ENCODE measurements around the gene VPS37B. TPM values are rescaled to one million over a fixed set of nuclear protein-coding genes. Genes with fewer than 3 reads are reported as not detected.
"Not testable (repeated sequence)": the region's sequence is repeated elsewhere in the genome, so short reads cannot be mapped to it uniquely, and the experiment has no call there.

Gene VPS37B, protein sequence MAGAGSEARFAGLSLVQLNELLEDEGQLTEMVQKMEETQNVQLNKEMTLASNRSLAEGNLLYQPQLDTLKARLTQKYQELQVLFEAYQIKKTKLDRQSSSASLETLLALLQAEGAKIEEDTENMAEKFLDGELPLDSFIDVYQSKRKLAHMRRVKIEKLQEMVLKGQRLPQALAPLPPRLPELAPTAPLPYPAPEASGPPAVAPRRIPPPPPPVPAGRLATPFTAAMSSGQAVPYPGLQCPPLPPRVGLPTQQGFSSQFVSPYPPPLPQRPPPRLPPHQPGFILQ
- 8.4 TPM for polyA plus RNA-seq (2013, experiment 1 of 2)
- polyA plus RNA-seq (2013, experiment 2 of 2), result 10.7 TPM

DNA sequence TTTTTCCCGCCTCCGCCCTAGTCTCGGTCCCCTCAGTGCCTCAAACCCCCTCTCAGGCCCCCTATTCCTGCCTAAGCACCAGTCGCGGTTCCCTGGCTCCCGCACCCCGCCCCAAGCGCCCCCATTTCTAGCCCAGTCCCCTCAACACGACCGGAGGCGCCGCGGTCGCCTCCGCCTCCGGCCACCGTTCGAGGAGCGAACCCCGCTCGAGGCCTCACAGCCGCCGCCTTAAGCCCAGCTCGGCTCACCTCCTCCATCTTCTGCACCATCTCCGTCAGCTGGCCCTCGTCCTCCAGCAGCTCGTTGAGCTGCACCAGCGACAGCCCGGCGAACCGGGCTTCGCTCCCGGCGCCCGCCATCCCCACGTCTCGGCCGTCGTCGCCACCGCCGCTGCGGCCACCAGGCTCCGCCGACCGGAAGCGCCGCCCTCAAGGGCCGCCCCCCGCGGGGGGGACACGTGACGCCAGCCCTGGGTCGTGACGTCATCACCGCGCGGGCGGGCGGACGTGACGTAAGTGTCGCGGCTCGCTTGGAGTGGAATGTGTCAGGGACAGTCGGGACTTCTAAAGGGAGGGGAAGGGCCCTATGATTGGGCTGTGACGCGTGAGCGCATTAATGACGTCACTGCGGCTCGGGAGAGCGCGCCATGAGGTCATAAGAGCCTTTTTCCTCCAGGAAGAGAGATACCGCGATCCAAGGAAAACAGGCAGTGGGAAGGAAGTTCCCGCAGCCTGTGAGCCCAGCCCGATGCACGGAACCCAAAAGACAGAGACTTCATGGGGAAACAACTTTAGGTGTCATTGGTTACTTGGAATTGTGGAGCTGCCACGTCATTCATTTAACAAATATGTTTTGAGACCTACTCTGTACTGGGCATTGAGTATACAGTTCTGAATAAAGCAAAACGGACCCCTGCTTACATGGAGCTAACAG, at the start of gene VPS37B:
Gene VPS37B, minus strand, starts transcription at position 421 of the 933 bp plus-strand sequence. Its CDS starts 62 bp downstream, at position 359.
- H3K27ac ChIP-seq (ENCODE audit: low read depth, low read length), result no peak within 1 kb of the TSS
- peaks cover 46% of the 10 kb centered on the region for H3K27me3 ChIP-seq (ENCODE audit: insufficient read depth, low read length)
- H3K9ac ChIP-seq (ENCODE audit: low read depth, low read length), result peak within 1 kb of the TSS; percentile 75
- peak within 1 kb of the TSS; percentile 69 for H3K4me3 ChIP-seq (ENCODE audit: low read length)
- WGBS, result 15% methylated on average over 81 of the region's 81 CpGs
- peaks cover 31% of the 10 kb centered on the region for H3K4me1 ChIP-seq (ENCODE audit: insufficient read depth, low read length)
- H3K36me3 ChIP-seq (ENCODE audit: insufficient read depth, low read length), result no peaks in the 10 kb centered on the region; the same call in 1 of the 2 replicates
- no peaks in the 10 kb centered on the region for H3K9me3 ChIP-seq (ENCODE audit: insufficient read depth, low read depth, low read length)

DNA sequence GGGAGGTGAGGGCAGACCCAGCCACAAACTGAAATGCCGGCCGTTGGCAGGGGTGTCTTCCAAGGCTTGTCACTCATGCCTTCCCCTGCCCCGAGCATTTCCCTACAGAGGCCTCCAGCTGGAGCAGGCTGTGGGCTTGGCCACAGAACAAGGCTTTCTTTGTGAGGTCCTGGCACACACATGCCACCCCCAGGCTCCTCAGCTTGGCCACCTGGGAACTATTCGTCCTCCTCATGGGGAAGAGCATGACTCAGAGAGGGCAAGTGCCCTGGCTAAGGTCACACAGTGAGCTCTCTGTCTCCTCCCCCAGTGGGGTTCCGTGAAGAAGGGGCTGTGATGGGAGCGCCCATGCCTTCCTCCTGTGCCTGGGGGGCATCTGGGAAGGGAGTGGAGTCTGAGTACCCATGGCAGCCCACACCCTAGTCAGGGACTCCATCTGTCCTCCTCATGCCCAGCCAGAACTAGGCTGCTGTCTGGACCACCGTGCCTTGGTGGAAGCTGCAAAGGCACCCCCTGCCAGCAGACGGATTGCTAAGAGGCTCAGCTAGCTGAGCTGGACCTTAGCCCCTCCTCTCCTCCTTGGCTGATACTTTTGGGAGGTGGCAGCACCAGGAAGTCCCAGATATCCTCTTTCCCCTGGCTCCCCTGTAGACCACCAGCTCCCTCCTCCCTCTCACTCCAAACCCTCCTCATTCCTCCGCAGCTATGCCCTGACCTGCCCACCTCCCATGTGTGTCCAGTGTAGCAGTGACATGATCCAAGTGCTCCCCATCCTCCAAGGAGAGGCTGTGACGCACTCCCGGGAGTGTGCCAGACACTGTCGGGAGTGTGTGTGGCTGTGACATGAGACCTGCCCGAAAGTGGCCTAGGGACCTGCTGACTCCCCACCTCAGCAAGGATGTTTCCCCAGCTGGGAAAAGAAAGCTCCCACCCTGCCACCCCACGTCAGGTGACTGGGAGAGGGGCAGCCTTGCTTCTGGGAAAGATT, 49.0 kb upstream of the VPS37B start:
- Histone ChIP-seq H3K9ac (ENCODE audit: low read depth, low read length) (no peak overlapping the region), H3K4me1 (ENCODE audit: insufficient read depth, low read length) (no peaks in the 10 kb centered on the region), H3K36me3 (ENCODE audit: insufficient read depth, low read length) (no peaks in the 10 kb centered on the region), H3K4me3 (ENCODE audit: low read length) (no peak overlapping the region), H3K9me3 (ENCODE audit: insufficient read depth, low read depth, low read length) (no peaks in the 10 kb centered on the region), H3K27ac (ENCODE audit: low read depth, low read length) (no peak overlapping the region), H3K27me3 (ENCODE audit: insufficient read depth, low read length) (no peaks in the 10 kb centered on the region)
- 76% methylated on average over 14 of the region's 14 CpGs for whole genome bisulfite sequencing

DNA sequence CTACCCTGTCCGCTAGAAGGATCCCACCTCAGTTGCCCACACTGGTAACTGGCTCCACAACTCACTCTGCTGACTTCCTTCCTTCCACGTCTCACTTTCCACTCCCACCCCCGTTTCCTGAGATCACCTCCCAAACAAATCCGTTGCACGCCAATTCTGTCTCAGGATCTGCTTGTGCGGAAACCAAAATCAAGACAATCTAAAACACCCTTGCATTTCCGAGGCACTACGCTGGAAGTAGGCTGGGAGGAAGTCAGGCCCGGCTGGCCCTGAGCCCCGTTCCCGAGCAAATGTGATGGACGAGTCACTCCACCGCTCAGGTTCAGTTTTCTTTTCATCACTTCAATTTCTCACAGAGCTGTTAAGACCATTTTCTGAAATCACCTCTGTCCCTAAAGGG, 47.3 kb upstream of the VPS37B start:
- no peak overlapping the region for H3K4me3 ChIP-seq (ENCODE audit: low read length)
- no peaks in the 10 kb centered on the region for H3K4me1 ChIP-seq (ENCODE audit: insufficient read depth, low read length)
- no peaks in the 10 kb centered on the region for H3K9me3 ChIP-seq (ENCODE audit: insufficient read depth, low read depth, low read length)
- H3K36me3 ChIP-seq (ENCODE audit: insufficient read depth, low read length), result no peaks in the 10 kb centered on the region
- WGBS, result 89% methylated on average over 13 of the region's 13 CpGs
- no peak overlapping the region for H3K9ac ChIP-seq (ENCODE audit: low read depth, low read length)
- H3K27ac ChIP-seq (ENCODE audit: low read depth, low read length), result no peak overlapping the region
- H3K27me3 ChIP-seq (ENCODE audit: insufficient read depth, low read length), result no peaks in the 10 kb centered on the region

DNA sequence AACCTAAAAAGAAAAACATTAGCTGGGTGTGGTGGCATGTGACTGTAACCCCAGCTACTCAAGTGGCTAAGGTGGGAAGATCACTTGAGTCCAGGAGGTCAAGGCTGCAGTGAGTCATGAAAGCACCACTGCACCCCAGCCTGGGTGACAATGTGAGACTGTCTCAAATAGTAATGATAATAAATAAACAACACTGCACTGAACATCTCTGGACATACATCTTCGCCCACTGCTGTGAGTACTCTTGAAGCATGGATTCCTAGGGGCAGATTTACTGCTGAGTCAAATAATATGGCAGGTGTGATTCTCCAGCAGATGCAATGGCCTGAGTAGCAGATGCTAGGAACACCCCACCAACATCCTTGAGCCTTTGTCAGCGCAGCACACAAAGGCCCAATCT, 46.7 kb upstream of the VPS37B start:
- Histone ChIP-seq H3K27me3 (ENCODE audit: insufficient read depth, low read length) (no peaks in the 10 kb centered on the region), H3K27ac (ENCODE audit: low read depth, low read length) (no peak overlapping the region), H3K4me3 (ENCODE audit: low read length) (no peak overlapping the region), H3K4me1 (ENCODE audit: insufficient read depth, low read length) (no peaks in the 10 kb centered on the region), H3K9me3 (ENCODE audit: insufficient read depth, low read depth, low read length) (no peaks in the 10 kb centered on the region), H3K9ac (ENCODE audit: low read depth, low read length) (no peak overlapping the region), H3K36me3 (ENCODE audit: insufficient read depth, low read length) (no peaks in the 10 kb centered on the region)
- WGBS, result 97% methylated on average over 2 of the region's 2 CpGs

DNA sequence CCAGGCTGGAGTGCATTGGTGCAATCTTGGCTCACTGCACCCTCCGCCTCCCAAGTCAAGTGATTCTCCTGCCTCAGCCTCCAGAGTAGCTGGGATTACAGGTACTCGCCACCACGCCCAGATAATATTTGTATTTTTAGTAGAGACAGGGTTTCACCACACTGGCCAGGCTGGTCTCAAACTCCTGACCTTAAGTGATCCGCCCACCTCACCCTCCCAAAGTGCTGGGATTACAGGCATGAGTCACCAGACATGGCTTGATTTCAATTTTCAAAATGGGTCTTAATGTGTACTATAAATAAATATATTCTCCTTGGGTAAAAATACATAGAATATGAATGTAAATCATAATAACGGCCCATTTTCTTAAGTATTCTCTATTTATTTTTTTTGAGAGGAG, 45.4 kb upstream of the VPS37B start:
- H3K27me3 ChIP-seq (ENCODE audit: insufficient read depth, low read length); H3K4me3 ChIP-seq (ENCODE audit: low read length); H3K9ac ChIP-seq (ENCODE audit: low read depth, low read length); H3K9me3 ChIP-seq (ENCODE audit: insufficient read depth, low read depth, low read length); H3K36me3 ChIP-seq (ENCODE audit: insufficient read depth, low read length); H3K4me1 ChIP-seq (ENCODE audit: insufficient read depth, low read length); H3K27ac ChIP-seq (ENCODE audit: low read depth, low read length): not testable (repeated sequence)
- WGBS, result 98% methylated on average over 4 of the region's 5 CpGs

DNA sequence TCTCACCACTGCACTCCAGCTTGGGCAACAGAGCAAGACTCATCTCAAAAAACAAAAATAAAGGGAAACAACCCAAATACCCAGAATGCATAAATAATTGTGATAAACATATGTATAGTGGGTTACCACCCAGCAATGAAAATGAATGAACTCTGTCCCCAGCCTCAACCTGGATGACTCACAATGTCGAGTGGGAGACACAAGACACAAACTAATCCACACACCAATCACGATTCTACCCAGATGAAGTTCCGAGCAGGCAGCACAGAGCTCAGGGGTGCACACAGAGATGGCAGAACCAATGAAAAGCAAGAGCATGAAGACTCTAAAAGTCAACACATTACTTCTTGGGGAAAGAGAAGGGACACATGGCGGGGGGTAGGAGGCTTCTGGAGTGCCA, 43.2 kb upstream of the VPS37B start:
- Histone ChIP-seq H3K4me3 (ENCODE audit: low read length) (no peak overlapping the region), H3K36me3 (ENCODE audit: insufficient read depth, low read length) (no peaks in the 10 kb centered on the region), H3K27ac (ENCODE audit: low read depth, low read length) (no peak overlapping the region), H3K4me1 (ENCODE audit: insufficient read depth, low read length) (no peaks in the 10 kb centered on the region), H3K27me3 (ENCODE audit: insufficient read depth, low read length) (no peaks in the 10 kb centered on the region), H3K9ac (ENCODE audit: low read depth, low read length) (no peak overlapping the region), H3K9me3 (ENCODE audit: insufficient read depth, low read depth, low read length) (no peaks in the 10 kb centered on the region)
- WGBS, result 92% methylated on average over 4 of the region's 4 CpGs

DNA sequence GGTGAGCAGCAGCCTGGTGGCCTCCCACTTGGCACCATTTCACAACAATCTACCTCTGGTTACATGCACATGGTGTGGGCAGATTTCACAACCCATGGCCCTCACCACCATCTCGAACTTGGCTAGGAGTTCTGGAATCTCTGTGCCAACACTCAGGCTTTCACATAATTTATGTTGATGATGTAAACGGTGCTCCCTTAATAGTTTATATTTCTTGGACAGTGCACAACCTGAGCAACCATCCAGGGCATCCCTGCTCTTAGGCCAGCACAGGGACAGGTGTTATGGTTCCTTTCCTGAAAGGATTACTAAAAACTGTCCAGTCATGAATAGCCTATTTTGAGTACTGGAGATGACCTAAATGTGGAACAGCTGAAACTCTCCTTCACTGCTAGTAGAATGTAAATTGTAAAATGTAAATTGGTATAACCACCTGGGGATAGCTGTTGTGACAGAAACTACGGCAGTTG, 41.7 kb upstream of the VPS37B start:
- Histone ChIP-seq H3K27me3 (ENCODE audit: insufficient read depth, low read length) (no peaks in the 10 kb centered on the region), H3K4me1 (ENCODE audit: insufficient read depth, low read length) (no peaks in the 10 kb centered on the region), H3K27ac (ENCODE audit: low read depth, low read length) (no peak overlapping the region), H3K9me3 (ENCODE audit: insufficient read depth, low read depth, low read length) (no peaks in the 10 kb centered on the region), H3K4me3 (ENCODE audit: low read length) (no peak overlapping the region), H3K9ac (ENCODE audit: low read depth, low read length) (no peak overlapping the region), H3K36me3 (ENCODE audit: insufficient read depth, low read length) (no peaks in the 10 kb centered on the region)
- 91% methylated on average over 3 of the region's 3 CpGs for WGBS

DNA sequence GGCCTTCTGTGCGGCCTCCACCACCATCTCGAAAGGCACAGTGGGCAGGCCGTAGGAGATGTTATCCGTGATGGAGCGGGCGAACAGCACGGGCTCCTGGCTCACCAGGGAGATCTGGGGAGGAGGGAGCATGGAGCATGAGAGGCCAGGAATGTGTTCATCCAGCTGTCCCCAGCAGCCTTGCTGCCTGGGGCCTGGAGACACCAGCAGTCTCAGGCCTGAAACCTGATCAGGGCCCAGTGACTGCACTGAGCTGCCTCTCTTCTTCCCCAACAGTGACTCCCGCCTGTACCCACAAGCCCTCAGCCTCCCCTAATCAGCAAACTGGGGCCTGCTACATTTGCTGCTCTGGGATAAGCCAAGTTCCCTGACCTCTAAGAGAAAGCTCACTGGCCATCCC, 39.4 kb upstream of the VPS37B start:
- H3K27ac ChIP-seq (ENCODE audit: low read depth, low read length), result no peak overlapping the region
- H3K9ac ChIP-seq (ENCODE audit: low read depth, low read length), result no peak overlapping the region
- no peaks in the 10 kb centered on the region for H3K27me3 ChIP-seq (ENCODE audit: insufficient read depth, low read length)
- H3K4me1 ChIP-seq (ENCODE audit: insufficient read depth, low read length), result no peaks in the 10 kb centered on the region
- no peak overlapping the region for H3K4me3 ChIP-seq (ENCODE audit: low read length)
- H3K9me3 ChIP-seq (ENCODE audit: insufficient read depth, low read depth, low read length), result no peaks in the 10 kb centered on the region
- WGBS, result 89% methylated on average over 8 of the region's 8 CpGs
- no peaks in the 10 kb centered on the region for H3K36me3 ChIP-seq (ENCODE audit: insufficient read depth, low read length)

DNA sequence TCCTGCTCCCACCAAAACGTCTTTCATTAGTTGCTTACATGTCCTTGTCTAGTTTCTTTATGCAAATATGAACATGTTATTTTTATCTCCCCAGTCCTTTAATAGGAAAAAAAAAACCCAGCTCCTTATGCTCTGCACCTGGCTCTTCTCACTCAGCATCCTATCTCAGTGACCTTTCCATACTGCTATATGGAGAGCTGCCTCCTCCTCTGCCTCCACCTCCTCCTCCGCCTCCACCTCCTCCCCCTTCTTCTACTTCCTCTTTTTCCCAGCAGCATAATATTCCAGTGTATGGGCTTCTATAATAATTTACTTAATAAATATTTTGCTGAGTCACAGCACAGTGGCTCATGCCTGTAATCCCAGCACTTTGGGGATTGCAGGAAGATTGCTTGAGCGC, 38.8 kb upstream of the VPS37B start:
- Histone ChIP-seq H3K4me1 (ENCODE audit: insufficient read depth, low read length) (no peaks in the 10 kb centered on the region), H3K27me3 (ENCODE audit: insufficient read depth, low read length) (no peaks in the 10 kb centered on the region), H3K9ac (ENCODE audit: low read depth, low read length) (no peak overlapping the region), H3K4me3 (ENCODE audit: low read length) (no peak overlapping the region), H3K9me3 (ENCODE audit: insufficient read depth, low read depth, low read length) (no peaks in the 10 kb centered on the region), H3K36me3 (ENCODE audit: insufficient read depth, low read length) (no peaks in the 10 kb centered on the region), H3K27ac (ENCODE audit: low read depth, low read length) (no peak overlapping the region)
- 100% methylated on average over 2 of the region's 3 CpGs for WGBS

DNA sequence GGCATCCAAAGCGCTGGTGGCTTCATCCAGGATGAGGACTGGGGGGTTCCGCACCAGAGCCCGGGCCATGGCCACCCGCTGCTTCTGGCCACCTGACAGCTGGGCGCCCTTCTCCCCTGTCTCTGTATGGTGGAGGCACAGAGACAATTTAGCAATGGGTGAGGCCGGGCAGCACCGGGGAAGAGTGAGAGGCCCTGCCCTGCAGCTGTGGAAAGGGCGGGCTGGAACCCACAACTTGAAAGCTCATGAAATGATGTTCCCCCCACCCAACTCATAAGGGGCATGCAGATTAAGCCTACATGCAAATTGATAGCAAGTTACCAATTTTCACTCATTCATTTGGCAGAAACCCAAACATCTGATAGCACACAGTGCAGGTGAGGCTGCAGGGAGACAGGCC, 36.3 kb upstream of the VPS37B start:
- no peaks in the 10 kb centered on the region for H3K36me3 ChIP-seq (ENCODE audit: insufficient read depth, low read length)
- H3K9ac ChIP-seq (ENCODE audit: low read depth, low read length), result no peak overlapping the region
- 91% methylated on average over 8 of the region's 8 CpGs for WGBS
- no peaks in the 10 kb centered on the region for H3K9me3 ChIP-seq (ENCODE audit: insufficient read depth, low read depth, low read length)
- no peaks in the 10 kb centered on the region for H3K27me3 ChIP-seq (ENCODE audit: insufficient read depth, low read length)
- no peak overlapping the region for H3K4me3 ChIP-seq (ENCODE audit: low read length)
- no peak overlapping the region for H3K27ac ChIP-seq (ENCODE audit: low read depth, low read length)
- H3K4me1 ChIP-seq (ENCODE audit: insufficient read depth, low read length), result no peaks in the 10 kb centered on the region
